ENCODE results near the gene LAMB2.

DNA sequence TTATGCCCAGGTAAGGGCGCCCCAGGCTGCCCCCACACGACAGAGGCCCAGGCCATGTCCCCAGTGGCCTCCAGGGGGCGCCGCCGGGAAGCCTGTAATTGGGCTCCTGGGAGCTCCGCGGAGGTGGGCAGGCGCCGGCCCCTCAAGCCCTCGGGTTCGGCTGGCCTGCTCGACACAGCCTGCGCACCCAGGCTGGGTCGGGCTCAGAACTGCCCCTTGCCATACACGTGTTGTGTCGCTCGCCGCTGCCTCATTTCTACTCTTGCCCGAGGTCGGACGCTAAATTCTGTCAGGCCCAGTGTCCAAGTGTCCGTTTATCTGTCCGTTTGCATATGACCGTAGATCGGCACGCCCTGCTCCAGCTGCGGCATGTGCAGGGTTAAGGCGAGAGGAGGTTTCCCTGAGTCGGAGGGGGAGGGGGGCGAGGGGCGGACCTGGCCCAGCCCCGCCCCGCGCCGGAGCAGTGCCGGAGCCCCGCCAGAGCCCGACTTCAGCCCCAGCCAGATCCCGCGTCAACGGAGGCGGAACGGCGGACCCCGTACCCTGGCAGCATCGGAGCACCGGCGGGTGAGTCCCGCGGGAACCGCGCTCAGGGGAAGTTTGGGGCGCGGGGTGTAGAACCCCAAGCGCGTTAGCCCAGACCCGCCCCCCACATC is 38.4 kb upstream of the LAMB2 start, which contains the start of gene KLHDC8B:
- peak; percentile 80 to 98 (median 96) for TF ChIP-seq CTCF (IDR thresholded peaks at IDR 0.05 in 8 of 11, conservative IDR thresholded peaks at IDR 0.05 in 3 of 11)
- peak; percentile 63 to 82 (median 76) for TF ChIP-seq POLR2AphosphoS5 (IDR thresholded peaks at IDR 0.05)
